GM15510 (cell line): Measurements from ENCODE around the gene BAZ1B.

Source experiments
- POLR2A ChIP-seq: IDR thresholded peaks from 3 replicates; pipeline ENCODE4 v1.6.1; 2011; ENCODE audit warnings: borderline replicate concordance; ENCODE audit not compliant: insufficient read length; ENCODE audit errors: extremely low read depth

BAZ1B gene

GRCh38 chr7:73483171-73483570, 38.9 kb downstream of the BAZ1B start:
- no peak for TF ChIP-seq POLR2A

GRCh38 chr7:73482746-73483145, 39.3 kb downstream of the BAZ1B start:
- TF ChIP-seq POLR2A, result no peak

- no peak for TF ChIP-seq POLR2A
Observed at GRCh38 chr7:73478549-73478948, 43.5 kb downstream of the BAZ1B start.

- TF ChIP-seq POLR2A, result no peak
Observed at GRCh38 chr7:73477376-73477775, 44.7 kb downstream of the BAZ1B start.

- TF ChIP-seq POLR2A, result no peak
Observed at GRCh38 chr7:73470208-73470607, 51.9 kb downstream of the BAZ1B start.

- no peak for TF ChIP-seq POLR2A
Observed at GRCh38 chr7:73466112-73466511, 56.0 kb downstream of the BAZ1B start.

- no peak for TF ChIP-seq POLR2A
Observed at GRCh38 chr7:73463966-73464365, 58.1 kb downstream of the BAZ1B start.

- no peak for TF ChIP-seq POLR2A
Observed at GRCh38 chr7:73463260-73463659, 58.8 kb downstream of the BAZ1B start.

GRCh38 chr7:73461782-73462285, 60.3 kb downstream of the BAZ1B start:
- no peak for TF ChIP-seq POLR2A

- TF ChIP-seq POLR2A, result no peak
Observed at GRCh38 chr7:73454424-73454823, 67.7 kb downstream of the BAZ1B start.

- TF ChIP-seq POLR2A, result no peak
Observed at GRCh38 chr7:73452999-73453635, 69.0 kb downstream of the BAZ1B start.

GRCh38 chr7:73451780-73452398, 70.2 kb downstream of the BAZ1B start:
- TF ChIP-seq POLR2A, result no peak

GRCh38 chr7:73449422-73449821, 72.7 kb downstream of the BAZ1B start:
- no peak for TF ChIP-seq POLR2A

GRCh38 chr7:73448609-73449008, 73.5 kb downstream of the BAZ1B start:
- no peak for TF ChIP-seq POLR2A

GRCh38 chr7:73447121-73447733, 74.9 kb downstream of the BAZ1B start:
- TF ChIP-seq POLR2A, result no peak

- no peak for TF ChIP-seq POLR2A
Observed at GRCh38 chr7:73446682-73447081, 75.4 kb downstream of the BAZ1B start.
